ENCODE measurements around the gene COMMD9. TPM values are rescaled to one million over a fixed set of nuclear protein-coding genes. Genes with fewer than 3 reads are reported as not detected.

The COMMD9 gene
- total RNA-seq, 1 donor from 2014 or later = 53.5 TPM

GRCh38 chr11:36295926-36296325, 6.7 kb upstream of the COMMD9 start, which contains the start of gene PRR5L:
PRR5L (plus strand) TSS chr11:36296288; CDS start chr11:36401122, 104,834 bp downstream.
- TF ChIP-seq, protein P1, sequence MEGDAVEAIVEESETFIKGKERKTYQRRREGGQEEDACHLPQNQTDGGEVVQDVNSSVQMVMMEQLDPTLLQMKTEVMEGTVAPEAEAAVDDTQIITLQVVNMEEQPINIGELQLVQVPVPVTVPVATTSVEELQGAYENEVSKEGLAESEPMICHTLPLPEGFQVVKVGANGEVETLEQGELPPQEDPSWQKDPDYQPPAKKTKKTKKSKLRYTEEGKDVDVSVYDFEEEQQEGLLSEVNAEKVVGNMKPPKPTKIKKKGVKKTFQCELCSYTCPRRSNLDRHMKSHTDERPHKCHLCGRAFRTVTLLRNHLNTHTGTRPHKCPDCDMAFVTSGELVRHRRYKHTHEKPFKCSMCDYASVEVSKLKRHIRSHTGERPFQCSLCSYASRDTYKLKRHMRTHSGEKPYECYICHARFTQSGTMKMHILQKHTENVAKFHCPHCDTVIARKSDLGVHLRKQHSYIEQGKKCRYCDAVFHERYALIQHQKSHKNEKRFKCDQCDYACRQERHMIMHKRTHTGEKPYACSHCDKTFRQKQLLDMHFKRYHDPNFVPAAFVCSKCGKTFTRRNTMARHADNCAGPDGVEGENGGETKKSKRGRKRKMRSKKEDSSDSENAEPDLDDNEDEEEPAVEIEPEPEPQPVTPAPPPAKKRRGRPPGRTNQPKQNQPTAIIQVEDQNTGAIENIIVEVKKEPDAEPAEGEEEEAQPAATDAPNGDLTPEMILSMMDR (IDR thresholded peaks at IDR 0.05; ENCODE audit: unreplicated experiment) = no peak
- no peak for DNase-seq (ENCODE audit: low spot score in 2 of 2, unreplicated experiment in 2 of 2)
- no peaks in the 10 kb centered on the region for H3K36me3 Mint-ChIP-seq
- no peak within 1 kb of the TSS for H3K27ac Mint-ChIP-seq
- no peaks in the 10 kb centered on the region for H3K9me3 Mint-ChIP-seq
- peaks cover 7% of the 10 kb centered on the region for H3K27me3 Mint-ChIP-seq (ENCODE audit: low read depth)
- H3K4me3 Mint-ChIP-seq = no peak within 1 kb of the TSS
- H3K4me1 Mint-ChIP-seq = no peaks in the 10 kb centered on the region

DNA sequence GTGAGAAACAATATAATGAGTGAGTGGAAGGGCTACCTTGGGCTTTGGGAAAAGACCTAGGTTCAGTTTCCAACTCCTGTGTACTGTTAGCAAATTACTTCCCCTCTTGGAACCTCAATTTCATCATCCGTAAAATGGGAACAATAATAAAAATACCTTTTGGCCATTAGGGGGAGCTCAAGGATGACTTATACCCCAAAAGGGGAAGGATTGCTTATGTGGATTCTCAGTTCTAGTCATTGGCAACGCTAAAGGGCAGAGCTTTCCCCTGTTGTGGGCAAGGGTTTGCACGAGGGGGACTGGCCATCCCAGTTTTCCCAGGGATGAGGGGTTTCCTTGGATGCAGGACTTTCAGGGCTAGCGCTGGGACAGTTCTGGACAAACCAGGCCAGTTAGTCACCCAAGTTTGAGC, 3.1 kb upstream of the COMMD9 start:
- Mint-ChIP-seq H3K4me3 (no peak overlapping the region), H3K9me3 (no peaks in the 10 kb centered on the region)

GRCh38 chr11:36288442-36289225, 590 bp downstream of the COMMD9 start:
- no peak for DNase-seq (ENCODE audit: low spot score in 2 of 2, unreplicated experiment in 2 of 2)
- Mint-ChIP-seq H3K27me3 (ENCODE audit: low read depth) (no peaks in the 10 kb centered on the region), H3K9me3 (no peaks in the 10 kb centered on the region), H3K36me3 (no peaks in the 10 kb centered on the region), H3K4me1 (peaks cover 22% of the 10 kb centered on the region), H3K27ac (peak overlapping the region; percentile 97), H3K4me3 (peak overlapping the region; percentile 95)
- TF ChIP-seq, protein P1 (IDR thresholded peaks at IDR 0.05; ENCODE audit: unreplicated experiment) = no peak

More for the DNA sequence above, 3.1 kb upstream of the COMMD9 start:
- Mint-ChIP-seq H3K36me3 (no peaks in the 10 kb centered on the region), H3K27ac (no peak overlapping the region), H3K27me3 (ENCODE audit: low read depth) (no peaks in the 10 kb centered on the region), H3K4me1 (peaks cover 22% of the 10 kb centered on the region)
- TF ChIP-seq, protein P1 (IDR thresholded peaks at IDR 0.05; ENCODE audit: unreplicated experiment) = peak; percentile 57
- no peak for DNase-seq (ENCODE audit: low spot score in 2 of 2, unreplicated experiment in 2 of 2)

DNA sequence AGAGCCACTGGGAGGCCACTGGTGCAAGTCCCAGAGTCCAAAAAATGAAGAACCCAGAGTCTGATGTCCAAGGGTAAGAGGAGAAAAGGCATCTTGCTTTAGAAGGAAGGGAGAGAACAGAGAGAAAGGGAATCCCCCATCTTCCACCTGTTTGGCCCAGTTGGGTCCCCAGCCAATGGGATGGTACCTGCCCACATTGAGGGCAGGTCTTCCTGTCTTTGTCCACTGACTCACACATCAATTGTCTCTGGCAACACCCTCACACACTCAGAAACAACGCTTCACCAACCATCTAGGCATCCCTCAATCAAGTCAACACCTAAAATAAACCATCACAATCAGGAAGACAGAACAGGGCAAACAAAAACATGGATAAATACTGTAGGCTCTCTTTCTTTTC, 6.3 kb downstream of the COMMD9 start:
- H3K36me3 Mint-ChIP-seq = peaks cover 25% of the 10 kb centered on the region
- no peak for DNase-seq (ENCODE audit: low spot score in 2 of 2, unreplicated experiment in 2 of 2)
- no peak overlapping the region for H3K27ac Mint-ChIP-seq

DNA sequence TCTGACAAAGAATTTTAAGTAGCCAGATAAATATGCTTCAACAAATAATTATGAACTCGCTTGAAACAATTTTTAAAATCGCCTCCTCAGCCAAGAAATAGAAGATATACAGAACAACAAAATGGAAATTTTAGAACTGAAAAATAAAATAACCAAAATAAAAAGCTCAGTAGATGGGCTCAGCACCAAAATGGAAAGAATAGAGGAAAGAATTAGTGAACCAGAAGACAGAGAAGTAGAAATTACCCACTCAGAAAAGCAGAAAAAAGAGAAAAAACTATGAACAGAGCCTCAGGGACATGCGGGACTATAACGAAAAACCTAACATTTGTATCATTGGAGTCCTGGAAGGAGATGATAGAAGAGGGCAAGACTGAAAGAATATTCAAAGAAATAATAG, 7.4 kb downstream of the COMMD9 start:
- peaks cover 25% of the 10 kb centered on the region for H3K9me3 Mint-ChIP-seq
- TF ChIP-seq, protein P1 (IDR thresholded peaks at IDR 0.05; ENCODE audit: unreplicated experiment) = no peak
- no peak overlapping the region for H3K27ac Mint-ChIP-seq

More for the DNA sequence above, 6.3 kb downstream of the COMMD9 start:
- TF ChIP-seq, protein P1 (IDR thresholded peaks at IDR 0.05; ENCODE audit: unreplicated experiment) = no peak
- Mint-ChIP-seq H3K9me3 (peaks cover 25% of the 10 kb centered on the region), H3K27me3 (ENCODE audit: low read depth) (no peaks in the 10 kb centered on the region), H3K4me1 (peaks cover 4% of the 10 kb centered on the region), H3K4me3 (no peak overlapping the region)

More for the DNA sequence above, 7.4 kb downstream of the COMMD9 start:
- Mint-ChIP-seq H3K4me3 (no peak overlapping the region), H3K4me1 (no peaks in the 10 kb centered on the region), H3K36me3 (peaks cover 26% of the 10 kb centered on the region), H3K27me3 (ENCODE audit: low read depth) (no peaks in the 10 kb centered on the region)
- DNase-seq (ENCODE audit: low spot score in 2 of 2, unreplicated experiment in 2 of 2) = no peak
